Measurements from ENCODE around the gene GPC6.

DNA sequence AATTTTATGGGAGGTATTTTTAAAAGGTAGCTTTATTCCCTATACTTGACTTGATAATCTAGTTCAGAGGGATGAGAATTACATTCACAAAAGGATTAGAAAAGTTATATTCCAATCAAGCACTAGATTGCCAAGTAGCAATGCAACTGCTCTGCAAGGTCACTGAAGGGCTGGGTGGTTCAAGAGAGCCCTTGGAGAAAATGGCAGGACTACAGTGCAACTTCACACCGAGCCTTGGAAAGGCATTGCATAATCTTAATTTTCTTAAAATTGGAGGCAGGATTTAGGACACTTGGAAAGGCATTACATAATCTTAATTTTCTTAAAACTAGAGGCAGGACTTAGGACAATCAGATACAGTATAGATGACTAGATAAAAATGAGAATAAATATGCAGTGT is 936.9 kb downstream of the GPC6 start:
- TF ChIP-seq, protein P1, sequence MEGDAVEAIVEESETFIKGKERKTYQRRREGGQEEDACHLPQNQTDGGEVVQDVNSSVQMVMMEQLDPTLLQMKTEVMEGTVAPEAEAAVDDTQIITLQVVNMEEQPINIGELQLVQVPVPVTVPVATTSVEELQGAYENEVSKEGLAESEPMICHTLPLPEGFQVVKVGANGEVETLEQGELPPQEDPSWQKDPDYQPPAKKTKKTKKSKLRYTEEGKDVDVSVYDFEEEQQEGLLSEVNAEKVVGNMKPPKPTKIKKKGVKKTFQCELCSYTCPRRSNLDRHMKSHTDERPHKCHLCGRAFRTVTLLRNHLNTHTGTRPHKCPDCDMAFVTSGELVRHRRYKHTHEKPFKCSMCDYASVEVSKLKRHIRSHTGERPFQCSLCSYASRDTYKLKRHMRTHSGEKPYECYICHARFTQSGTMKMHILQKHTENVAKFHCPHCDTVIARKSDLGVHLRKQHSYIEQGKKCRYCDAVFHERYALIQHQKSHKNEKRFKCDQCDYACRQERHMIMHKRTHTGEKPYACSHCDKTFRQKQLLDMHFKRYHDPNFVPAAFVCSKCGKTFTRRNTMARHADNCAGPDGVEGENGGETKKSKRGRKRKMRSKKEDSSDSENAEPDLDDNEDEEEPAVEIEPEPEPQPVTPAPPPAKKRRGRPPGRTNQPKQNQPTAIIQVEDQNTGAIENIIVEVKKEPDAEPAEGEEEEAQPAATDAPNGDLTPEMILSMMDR (IDR thresholded peaks at IDR 0.05; ENCODE audit: low read depth, low read length), result no peak
- TF ChIP-seq EZH2phosphoT487 (IDR thresholded peaks at IDR 0.05; ENCODE audit: low read depth), result no peak
